PC-9 (cell line): ENCODE results near the gene TRIB2.

Experiments used
- CTCF ChIP-seq: fragments of 200-600 bp; sonication (generic); conservative IDR thresholded peaks from 2 replicates; pipeline ENCODE4 v1.6.1; 2017; ENCODE audit warnings: mixed run types, antibody characterized with exemption, mild to moderate bottlenecking, moderate library complexity
- EZH2 ChIP-seq: fragments of 200-600 bp; sonication (generic); IDR thresholded peaks from 2 replicates; pipeline ENCODE4 v1.8.0; 2017; ENCODE audit warnings: antibody characterized with exemption, low read depth

DNA sequence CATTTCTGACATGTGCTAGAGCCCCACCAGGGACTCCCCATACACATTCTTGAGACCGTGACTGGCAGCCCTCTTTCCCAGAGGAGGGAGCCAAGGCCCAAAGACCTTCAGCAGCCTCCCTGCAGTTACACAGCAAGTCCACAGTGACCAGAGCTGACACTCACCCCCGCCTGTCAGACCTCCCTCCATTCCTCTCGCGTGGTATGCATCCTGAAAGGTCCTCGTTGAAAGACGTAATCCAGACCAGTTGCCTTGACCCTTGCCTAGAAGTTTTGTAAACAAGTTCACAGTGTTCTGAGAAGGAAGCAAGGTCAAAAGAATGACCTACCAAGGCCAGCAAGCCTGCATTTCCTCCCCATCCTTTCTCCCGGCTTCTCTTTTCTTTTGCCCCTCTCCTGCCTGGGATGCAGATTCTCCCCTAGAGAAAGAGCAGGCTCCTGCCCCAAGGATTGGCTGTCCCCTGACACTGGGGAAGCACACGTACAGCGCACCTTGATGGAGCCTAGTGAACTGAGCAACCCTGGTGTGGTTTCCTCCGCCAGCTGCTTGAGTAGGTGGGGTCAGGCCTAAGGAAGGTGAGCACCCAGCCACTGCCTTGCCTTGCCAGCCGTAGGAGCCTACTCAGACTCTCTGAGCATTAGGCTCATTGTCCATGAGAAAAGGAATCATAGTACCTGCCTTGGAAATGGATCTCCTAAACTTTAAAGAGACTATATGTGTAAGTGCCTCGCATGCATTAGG, 18.3 kb downstream of the TRIB2 start:
- TF ChIP-seq CTCF (no peak), EZH2 (no peak)
